DMS 273 (cell line): Measurements from ENCODE around the gene TMEM92.

Experiments
- DNase-seq: peaks from one replicate; lab custom pipeline; 2025; ENCODE audit not compliant: unreplicated experiment; lab: John Stamatoyannopoulos, UW

TMEM92 gene

GRCh38 chr17:50274142-50274896, at the start of gene TMEM92:
TMEM92 (plus strand) TSS chr17:50274466; CDS start chr17:50274502, 36 bp downstream.
- peak; percentile 72 for DNase-seq

DNA sequence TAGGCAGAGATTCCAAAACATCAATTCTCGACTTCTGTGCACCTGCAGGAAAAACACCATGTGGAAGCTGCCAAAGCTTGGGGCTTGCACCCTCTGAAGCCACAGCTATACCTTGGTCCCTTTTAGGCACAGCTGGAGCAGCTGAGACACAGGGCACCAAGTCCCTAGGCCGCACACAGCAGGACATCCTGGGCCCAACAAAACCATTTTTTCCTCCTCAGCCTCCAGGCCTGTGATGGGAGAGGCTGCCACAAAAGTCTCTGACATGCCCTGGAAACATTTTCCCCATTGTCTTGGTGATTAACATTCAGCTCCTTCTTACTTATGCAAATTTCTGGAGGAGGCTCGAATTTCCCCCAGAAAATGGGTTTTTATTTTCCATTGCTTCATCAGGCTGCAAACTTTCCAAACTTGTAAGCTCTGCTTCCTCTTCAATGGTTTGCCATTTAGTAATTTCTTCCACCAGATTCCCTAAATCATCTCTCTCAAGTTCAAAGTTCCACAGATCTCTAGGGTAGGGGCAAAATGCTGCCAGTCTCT, 48.5 kb upstream of the TMEM92 start:
- DNase-seq = no peak

- no peak for DNase-seq
Observed at GRCh38 chr17:50234581-50234980, 39.7 kb upstream of the TMEM92 start.

DNA sequence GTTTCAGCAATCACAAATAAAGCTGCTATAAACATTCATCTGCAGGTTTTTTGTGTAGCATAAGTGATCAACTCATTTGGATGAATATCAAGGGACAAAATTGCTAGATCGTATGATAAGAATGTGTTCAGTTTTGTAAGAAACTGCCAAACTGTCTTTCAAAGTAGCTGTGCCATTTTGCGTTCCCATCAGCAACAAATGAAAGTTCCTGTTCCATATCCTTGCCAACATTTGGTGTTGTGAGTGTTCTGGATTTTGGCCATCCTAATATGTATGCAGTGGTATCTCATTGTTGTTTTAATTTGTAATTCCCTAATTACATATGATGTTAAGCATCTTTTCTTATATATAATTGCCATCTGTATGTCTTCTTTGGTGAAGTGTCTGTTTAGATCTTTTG, 36.4 kb upstream of the TMEM92 start:
- DNase-seq = no peak

- DNase-seq = no peak
Observed at GRCh38 chr17:50238601-50239280, 35.5 kb upstream of the TMEM92 start.

DNA sequence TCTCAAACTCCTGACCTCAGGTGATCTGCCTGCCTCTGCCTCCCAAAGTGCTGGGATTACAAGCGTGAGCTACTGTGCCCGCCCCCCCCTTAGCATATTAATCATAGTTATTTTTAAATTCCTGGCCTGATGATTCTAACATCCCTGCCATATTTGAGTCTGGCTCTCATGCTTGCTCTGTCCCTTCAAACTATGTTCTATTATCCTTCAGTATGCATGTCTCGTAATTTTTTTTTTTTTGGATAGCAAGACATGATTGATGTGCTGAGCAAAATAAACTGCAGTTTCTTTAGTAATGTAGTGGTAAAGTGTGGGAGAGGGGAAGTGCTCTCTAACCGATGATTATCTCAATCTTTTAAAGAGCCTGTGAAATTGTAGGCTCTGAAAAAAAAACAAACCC, 34.3 kb upstream of the TMEM92 start:
- DNase-seq = no peak

GRCh38 chr17:50240851-50241250, 33.4 kb upstream of the TMEM92 start:
- DNase-seq = no peak

DNA sequence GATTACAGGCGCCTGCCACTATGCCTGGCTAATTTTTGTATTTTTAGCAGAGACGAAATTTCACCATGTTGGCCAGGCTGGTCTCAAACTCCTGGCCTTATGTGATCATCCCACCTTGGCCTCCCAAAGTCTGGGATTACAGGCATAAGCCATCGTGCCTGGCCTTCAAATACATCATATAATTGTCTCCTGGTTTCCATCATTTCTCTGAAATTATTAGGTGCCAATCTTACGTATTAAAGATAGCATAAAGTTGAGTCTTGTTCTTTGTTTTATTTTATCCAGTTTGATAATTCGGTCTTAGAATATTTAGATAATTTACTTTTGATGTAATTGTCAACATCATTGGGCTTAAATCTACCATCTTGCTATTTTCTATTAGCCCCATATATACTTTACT, 32.8 kb upstream of the TMEM92 start:
- no peak for DNase-seq

- DNase-seq = no peak
Observed at GRCh38 chr17:50244771-50245170, 29.5 kb upstream of the TMEM92 start.

DNA sequence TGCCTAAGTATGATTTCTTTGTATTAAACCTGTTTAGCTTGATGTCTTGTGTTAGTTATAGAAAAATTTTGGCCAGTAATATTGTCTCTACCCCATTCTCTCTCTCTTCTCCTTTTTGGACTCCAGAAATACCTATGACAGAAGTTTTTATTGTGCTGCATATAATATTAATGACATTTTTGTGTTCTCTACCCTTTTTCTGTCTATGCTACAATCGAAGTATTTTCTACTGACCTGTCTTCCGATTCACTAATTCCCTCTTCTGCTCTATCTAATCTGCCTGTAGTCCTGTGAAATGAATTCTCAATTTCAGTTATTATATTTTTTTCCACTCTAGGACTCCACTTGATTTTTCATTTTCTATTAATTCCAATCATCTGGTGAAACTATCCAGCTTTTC, 26.0 kb upstream of the TMEM92 start:
- no peak for DNase-seq

DNA sequence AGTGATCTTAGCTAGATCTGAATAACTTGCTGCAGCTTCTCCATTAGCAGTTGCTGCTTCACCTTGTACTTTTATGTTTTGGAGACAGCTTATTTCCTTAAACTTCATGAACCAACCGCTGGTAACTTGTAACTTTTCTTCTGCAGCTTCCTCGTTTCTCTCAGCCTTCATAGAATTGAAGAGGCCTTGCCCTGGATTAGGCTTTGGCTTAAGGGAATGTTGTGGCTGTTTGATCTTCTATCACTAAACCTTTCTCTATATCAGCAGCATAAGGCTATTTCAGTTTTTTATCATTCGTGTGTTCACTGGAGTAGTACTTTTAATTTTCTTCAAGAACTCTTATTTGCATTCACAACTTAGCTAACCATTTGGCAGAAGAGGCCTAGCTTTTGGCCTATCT, 21.5 kb upstream of the TMEM92 start:
- no peak for DNase-seq

DNA sequence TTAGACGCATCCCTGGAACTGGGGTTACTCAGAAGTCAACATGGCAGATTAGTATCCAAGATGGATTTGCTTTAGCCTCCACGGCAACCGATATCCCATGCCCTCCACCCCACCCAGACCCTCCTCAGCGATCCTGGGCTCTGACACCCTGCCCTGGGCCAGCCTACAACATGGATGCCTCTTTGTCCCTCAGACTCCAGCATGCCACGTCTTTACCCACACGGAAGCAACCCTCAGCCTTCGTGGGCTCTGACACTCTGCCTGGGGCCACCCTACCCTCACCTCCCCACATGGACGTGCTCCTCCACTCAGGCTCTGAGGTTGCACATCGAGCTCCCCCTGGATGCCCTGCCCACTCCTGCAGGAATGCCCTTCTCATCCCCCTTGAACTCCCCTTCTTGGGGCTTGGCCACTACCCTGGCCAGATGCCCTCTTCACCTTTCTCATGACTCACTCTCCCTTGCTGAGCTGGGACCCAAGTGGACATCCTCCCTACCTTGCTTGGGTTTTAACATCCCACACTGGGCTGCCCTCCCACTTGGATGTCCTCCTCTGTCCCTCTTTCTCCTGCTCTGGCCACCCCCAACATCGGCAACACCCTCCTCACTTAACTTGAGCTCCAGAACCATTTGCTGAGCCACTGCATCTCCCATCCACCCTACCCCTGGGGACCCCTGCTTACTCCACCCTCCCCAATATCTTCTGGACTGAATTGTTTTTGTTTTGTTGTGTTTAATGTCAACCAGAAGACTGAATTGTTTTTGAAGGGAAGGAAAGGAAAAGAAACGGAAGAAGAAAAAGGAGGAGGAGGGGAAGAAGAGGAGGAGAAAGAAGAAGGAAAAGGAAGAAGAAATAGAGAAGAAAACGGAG, 18.3 kb upstream of the TMEM92 start:
- no peak for DNase-seq

- DNase-seq = no peak
Observed at GRCh38 chr17:50256826-50257618, 17.2 kb upstream of the TMEM92 start.

DNA sequence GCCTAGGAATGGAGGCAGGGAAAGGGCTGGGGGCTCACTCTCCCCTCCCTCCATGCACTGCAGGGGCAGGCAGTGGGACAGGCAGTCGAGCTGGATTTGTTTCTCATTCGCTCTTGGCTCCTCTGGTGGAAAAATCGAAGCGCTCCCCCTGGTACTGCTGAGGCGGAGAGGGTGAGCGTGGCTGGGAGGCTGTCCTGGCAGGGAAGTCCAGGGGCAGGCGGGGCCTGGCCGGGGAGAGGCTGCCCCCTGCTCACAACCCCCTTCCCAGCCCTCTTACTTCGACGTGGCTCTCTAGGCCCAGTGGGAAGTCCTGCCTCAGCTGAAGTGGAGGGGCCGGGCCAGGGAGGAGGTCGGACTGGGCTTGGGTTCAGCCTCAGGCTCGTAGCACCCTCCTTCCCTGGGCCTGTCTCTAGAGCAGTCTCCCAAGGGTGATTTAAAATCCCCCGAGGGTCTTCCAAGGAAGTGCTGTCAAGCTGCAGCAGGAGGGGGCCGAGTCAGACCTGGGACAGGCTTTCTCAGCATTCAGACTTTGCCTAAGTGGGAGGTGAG, 16.5 kb upstream of the TMEM92 start:
- no peak for DNase-seq

GRCh38 chr17:50258647-50259476, 15.4 kb upstream of the TMEM92 start:
- DNase-seq = peak; percentile 66

- DNase-seq = no peak
Observed at GRCh38 chr17:50259477-50260324, 14.6 kb upstream of the TMEM92 start.

GRCh38 chr17:50260501-50260911, 13.8 kb upstream of the TMEM92 start:
- no peak for DNase-seq
